H9 (cell line): Measurements from ENCODE around the gene LEMD3. TPM values are rescaled to one million over a fixed set of nuclear protein-coding genes. Genes with fewer than 3 reads are reported as not detected.

ENCODE experiments used
- DNase-seq: peaks from one replicate; pipeline ENCODE4 v3.0.0-alpha.2; 2017
- H2AFZ ChIP-seq: one replicate; pipeline ENCODE4 v1.6.1; 2013; ENCODE audit warnings: mild to moderate bottlenecking, low read length, control low read depth, moderate library complexity
- H2AK5ac ChIP-seq: 2 replicates; pipeline ENCODE4 v1.6.1; 2013; ENCODE audit warnings: low read length, control low read depth, mixed read lengths; ENCODE audit not compliant: insufficient read length
- H2BK120ac ChIP-seq: one replicate; pipeline ENCODE4 v1.6.1; 2013; ENCODE audit warnings: low read depth, mild to moderate bottlenecking, low read length, control low read depth, inconsistent platforms; ENCODE audit not compliant: poor library complexity, severe bottlenecking
- H2BK12ac ChIP-seq: 2 replicates; pipeline ENCODE4 v1.6.1; 2013; ENCODE audit warnings: low read length, control low read depth, mixed read lengths, low read depth; ENCODE audit not compliant: insufficient read length
- H2BK15ac ChIP-seq: 2 replicates; pipeline ENCODE4 v1.6.1; 2013; ENCODE audit warnings: low read depth, low read length, control low read depth
- H2BK20ac ChIP-seq: one replicate; pipeline ENCODE4 v1.6.1; 2013; ENCODE audit warnings: low read depth, mild to moderate bottlenecking, low read length, control low read depth, inconsistent platforms; ENCODE audit not compliant: poor library complexity, severe bottlenecking
- H2BK5ac ChIP-seq: 2 replicates; pipeline ENCODE4 v1.6.1; 2013; ENCODE audit warnings: low read length, control low read depth, mixed read lengths; ENCODE audit not compliant: insufficient read length
- H3K14ac ChIP-seq: 2 replicates; pipeline ENCODE4 v1.6.1; 2013; ENCODE audit warnings: low read length, control low read depth; ENCODE audit not compliant: insufficient read depth
- H3K18ac ChIP-seq: 2 replicates; pipeline ENCODE4 v1.6.1; 2013; ENCODE audit warnings: low read depth, mild to moderate bottlenecking, mixed read lengths, low read length, control low read depth; ENCODE audit not compliant: insufficient read length
- H3K23ac ChIP-seq: 2 replicates; pipeline ENCODE4 v1.6.1; 2013; ENCODE audit warnings: low read length, control low read depth, mixed read lengths, low read depth; ENCODE audit not compliant: insufficient read length
- H3K23me2 ChIP-seq: 2 replicates; pipeline ENCODE4 v1.6.1; 2013; ENCODE audit warnings: low read depth, mild to moderate bottlenecking, mixed read lengths, low read length, control low read depth; ENCODE audit not compliant: insufficient read length, poor library complexity, severe bottlenecking
- H3K27ac ChIP-seq: 2 replicates; pipeline ENCODE4 v1.5.1; 2013; ENCODE audit warnings: low read length, control low read depth, mixed read lengths, low read depth; ENCODE audit not compliant: insufficient read length
- H3K27me3 ChIP-seq: 2 replicates; pipeline ENCODE4 v1.6.1; 2013; ENCODE audit warnings: low read length, control low read depth, inconsistent platforms; ENCODE audit not compliant: insufficient read depth
- H3K4ac ChIP-seq: 2 replicates; pipeline ENCODE4 v1.6.1; 2013; ENCODE audit warnings: low read depth, mild to moderate bottlenecking, control low read depth, inconsistent platforms, low read length, moderate library complexity
- H3K4me1 ChIP-seq: 2 replicates; pipeline ENCODE4 v1.6.1; 2013; ENCODE audit warnings: low read length, control low read depth, inconsistent platforms; ENCODE audit not compliant: insufficient read depth
- H3K4me2 ChIP-seq: 2 replicates; pipeline ENCODE4 v1.6.1; 2013; ENCODE audit warnings: low read length, control low read depth, mixed read lengths; ENCODE audit not compliant: insufficient read length, insufficient read depth
- H3K56ac ChIP-seq: 2 replicates; pipeline ENCODE4 v1.6.1; 2013; ENCODE audit warnings: low read depth, mild to moderate bottlenecking, mixed read lengths, low read length, control low read depth; ENCODE audit not compliant: insufficient read length
- H3K79me1 ChIP-seq: 2 replicates; pipeline ENCODE4 v1.6.1; 2013; ENCODE audit warnings: low read depth, mild to moderate bottlenecking, moderate library complexity, low read length, control low read depth, inconsistent platforms; ENCODE audit not compliant: insufficient read depth, poor library complexity, severe bottlenecking
- H3K79me2 ChIP-seq: 2 replicates; pipeline ENCODE4 v1.6.1; 2013; ENCODE audit warnings: low read length, control low read depth, inconsistent platforms; ENCODE audit not compliant: insufficient read depth
- H3K9ac ChIP-seq: 2 replicates; pipeline ENCODE4 v1.6.1; 2013; ENCODE audit warnings: low read length, control low read depth, mixed read lengths; ENCODE audit not compliant: insufficient read length; ENCODE audit errors: extremely low read depth
- H3K9me3 ChIP-seq: one replicate; pipeline ENCODE4 v1.6.1; 2013; ENCODE audit warnings: low read depth, low read length, inconsistent platforms; ENCODE audit not compliant: control insufficient read depth
- H3T11ph ChIP-seq: one replicate; pipeline ENCODE4 v1.6.1; 2013; ENCODE audit warnings: mild to moderate bottlenecking, low read length, control low read depth, inconsistent platforms
- H4K20me1 ChIP-seq: one replicate; pipeline ENCODE4 v1.6.1; 2013; ENCODE audit not compliant: control insufficient read depth, insufficient read length, insufficient read depth
- H4K5ac ChIP-seq: 2 replicates; pipeline ENCODE4 v1.6.1; 2013; ENCODE audit warnings: low read depth, mild to moderate bottlenecking, mixed read lengths, low read length, control low read depth; ENCODE audit not compliant: insufficient read length
- H4K8ac ChIP-seq: replicated peaks from 2 replicates; pipeline ENCODE4 v1.6.1; 2013; ENCODE audit warnings: low read length, control low read depth, mixed read lengths, low read depth; ENCODE audit not compliant: insufficient read length
- H4K91ac ChIP-seq: 2 replicates; pipeline ENCODE4 v1.6.1; 2013; ENCODE audit warnings: low read depth, mild to moderate bottlenecking, moderate library complexity, mixed read lengths, low read length, control low read depth; ENCODE audit not compliant: insufficient read length
- H3K27ac Mint-ChIP-seq, 3 experiments: 2 replicates in 2 of 3; 3 replicates in 1 of 3; pipeline ENCODE4 v1.8.0; 2020 to 2021; ENCODE audit warnings: mixed read lengths in 3 of 3, mild to moderate bottlenecking in 1 of 3, moderate library complexity in 1 of 3
- H3K27me3 Mint-ChIP-seq: 2 replicates; pipeline ENCODE4 v1.8.0; 2021; ENCODE audit warnings: low read depth, mild to moderate bottlenecking, moderate library complexity, mixed read lengths
- H3K36me3 Mint-ChIP-seq, 3 experiments: 2 replicates in 2 of 3; 3 replicates in 1 of 3; pipeline ENCODE4 v1.8.0; 2020 to 2021; ENCODE audit warnings: low read depth in 3 of 3, mixed read lengths in 3 of 3; ENCODE audit not compliant: insufficient read depth in 1 of 3
- H3K4me1 Mint-ChIP-seq, 2 experiments: 2 replicates each; pipeline ENCODE4 v1.8.0; 2020; ENCODE audit warnings: mixed read lengths in 2 of 2
- H3K4me3 Mint-ChIP-seq, 2 experiments: 2 replicates in 1 of 2; 3 replicates in 1 of 2; pipeline ENCODE4 v1.8.0; 2020 to 2021; ENCODE audit warnings: mild to moderate bottlenecking in 2 of 2, mixed read lengths in 2 of 2, moderate library complexity in 1 of 2
- H3K9me3 Mint-ChIP-seq, 2 experiments: 2 replicates in 1 of 2; 3 replicates in 1 of 2; pipeline ENCODE4 v1.8.0; 2020; ENCODE audit warnings: mild to moderate bottlenecking in 2 of 2, mixed read lengths in 2 of 2, moderate library complexity in 1 of 2
- CTCF ChIP-seq: fragments of 200-600 bp; sonication (generic); conservative IDR thresholded peaks from 3 replicates; pipeline ENCODE4 v1.8.0; 2021; ENCODE audit warnings: antibody characterized with exemption, mild to moderate bottlenecking
- WGBS: extraction: QIAGEN DNeasy Blood & Tissue Kit; methylation state at CpG from one replicate; pipeline ENCODE4 v1.1.7; 2013; ENCODE audit warnings: missing lambda C conversion rate, low lambda C conversion rate, mixed read lengths; ENCODE audit not compliant: insufficient read length; ENCODE audit errors: extremely low coverage; 5-methylcytosine and 5-hydroxymethylcytosine counted together
- total RNA-seq: library from RNA; stranded (reverse); gene quantifications from 2 replicates; pipeline ENCODE4 v1.2.1, GENCODE V29; 2021

LEMD3 gene
- total RNA-seq, 1 experiment from 2014 or later: 38.1 TPM

GRCh38 chr12:65139389-65139788, 30.0 kb upstream of the LEMD3 start:
- Mint-ChIP-seq H3K27me3 (0 out of 2 replicates have a peak, but pooled peaks cover 4% of the 10 kb centered on the region), H3K9me3 (peaks cover 4 to 5% of the 10 kb centered on the region in 2 experiments; a peak in 2 of 5 replicates), H3K36me3 (peaks cover 0 to 9% (median 0%) of the 10 kb centered on the region in 3 experiments; a peak in 3 of 7 replicates), H3K4me3 (no peak overlapping the region), H3K27ac (no peak overlapping the region), H3K4me1 (no peaks in the 10 kb centered on the region; a peak in 1 of 4 replicates)
- Histone ChIP-seq H3K18ac (no peak overlapping the region), H4K5ac (no peak overlapping the region), H3K27me3 (no peaks in the 10 kb centered on the region), H3K4ac (no peak overlapping the region), H2BK120ac (no peak overlapping the region), H4K20me1 (no peaks in the 10 kb centered on the region), H3K14ac (no peak overlapping the region), H2BK15ac (no peak overlapping the region), H2AK5ac (no peak overlapping the region), H3K56ac (no peak overlapping the region), H3K9me3 (no peaks in the 10 kb centered on the region), H3K23ac (no peak overlapping the region), H3K27ac (no peak overlapping the region), H3K4me1 (no peaks in the 10 kb centered on the region), H4K91ac (no peak overlapping the region), H3K79me2 (no peaks in the 10 kb centered on the region), H2BK12ac (no peak overlapping the region), H3K4me2 (no peak overlapping the region), H2AFZ (no peak overlapping the region), H2BK5ac (no peak overlapping the region), H3K23me2 (no peaks in the 10 kb centered on the region), H4K8ac (no peak overlapping the region), H3K79me1 (no peaks in the 10 kb centered on the region), H2BK20ac (no peak overlapping the region), H3K9ac (no peak overlapping the region), H3T11ph (no peak overlapping the region)
- TF ChIP-seq CTCF: no peak
- no CpG with 5 or more reads among the region's 1 CpG for WGBS
- no peak for DNase-seq
